HEK293 (cell line): ENCODE data around the gene CRYZL1.

Experiments used
- ELK4 ChIP-seq: IDR thresholded peaks from 2 replicates; pipeline ENCODE4 v1.6.1; 2011; ENCODE audit warnings: mild to moderate bottlenecking, low read depth, low read length, borderline replicate concordance
- GFI1B ChIP-seq: fragments of 450-650 bp; formaldehyde crosslinking; IDR thresholded peaks from 2 replicates; pipeline ENCODE4 v1.5.1; 2016; ENCODE audit warnings: missing biosample characterization, missing genetic modification characterization
- HOXC10 ChIP-seq: sonication (generic); formaldehyde crosslinking; IDR thresholded peaks from 2 replicates; pipeline ENCODE4 v1.8.1; 2023; ENCODE audit warnings: mild to moderate bottlenecking, missing genetic modification reagents
- SP7 ChIP-seq: fragments of 450-650 bp; formaldehyde crosslinking; IDR thresholded peaks from 2 replicates; pipeline ENCODE4 v1.5.1; 2016; ENCODE audit warnings: missing biosample characterization, missing genetic modification characterization
- YY1 ChIP-seq: fragments of 450-650 bp; formaldehyde crosslinking; IDR thresholded peaks from 2 replicates; pipeline ENCODE4 v1.5.1; 2018; ENCODE audit warnings: missing biosample characterization, missing genetic modification characterization
- ZBTB7A ChIP-seq: fragments of 450-650 bp; formaldehyde crosslinking; IDR thresholded peaks from 2 replicates; pipeline ENCODE4 v1.5.1; 2016; ENCODE audit warnings: low read depth, missing biosample characterization, missing genetic modification characterization
- ZNF169 ChIP-seq: fragments of 450-650 bp; formaldehyde crosslinking; IDR thresholded peaks from 2 replicates; pipeline ENCODE4 v1.5.1; 2016; ENCODE audit warnings: missing biosample characterization, missing genetic modification characterization
- ZNF174 ChIP-seq: fragments of 450-650 bp; formaldehyde crosslinking; IDR thresholded peaks from 2 replicates; pipeline ENCODE4 v1.5.0; 2017; ENCODE audit warnings: missing biosample characterization, mild to moderate bottlenecking, missing genetic modification characterization
- ZNF175 ChIP-seq: fragments of 450-650 bp; formaldehyde crosslinking; IDR thresholded peaks from 2 replicates; pipeline ENCODE4 v1.5.1; 2016; ENCODE audit warnings: missing biosample characterization, missing genetic modification characterization
- ZNF19 ChIP-seq: fragments of 450-650 bp; formaldehyde crosslinking; IDR thresholded peaks from 2 replicates; pipeline ENCODE4; 2016; ENCODE audit warnings: missing biosample characterization, missing genetic modification characterization, low read depth
- ZNF239 ChIP-seq: fragments of 450-650 bp; formaldehyde crosslinking; IDR thresholded peaks from 2 replicates; pipeline ENCODE4 v1.5.1; 2016; ENCODE audit warnings: missing biosample characterization, missing genetic modification characterization
- ZNF248 ChIP-seq: fragments of 450-650 bp; formaldehyde crosslinking; IDR thresholded peaks from 2 replicates; pipeline ENCODE4 v1.5.1; 2017; ENCODE audit warnings: missing biosample characterization, missing genetic modification characterization
- ZNF266 ChIP-seq: fragments of 450-650 bp; formaldehyde crosslinking; IDR thresholded peaks from 2 replicates; pipeline ENCODE4 v1.5.1; 2016; ENCODE audit warnings: missing biosample characterization, missing genetic modification characterization, low read depth
- ZNF324 ChIP-seq: fragments of 450-650 bp; formaldehyde crosslinking; IDR thresholded peaks from 2 replicates; pipeline ENCODE4 v1.5.1; 2016; ENCODE audit warnings: missing biosample characterization, missing genetic modification characterization
- ZNF335 ChIP-seq: fragments of 450-650 bp; formaldehyde crosslinking; conservative IDR thresholded peaks from 2 replicates; pipeline ENCODE4 v1.5.1; 2016; ENCODE audit warnings: missing biosample characterization, missing genetic modification characterization
- ZNF354C ChIP-seq: fragments of 450-650 bp; formaldehyde crosslinking; IDR thresholded peaks from 2 replicates; pipeline ENCODE4 v1.5.1; 2016; ENCODE audit warnings: missing biosample characterization, missing genetic modification characterization, low read depth, borderline replicate concordance
- ZNF561 ChIP-seq: fragments of 450-650 bp; IDR thresholded peaks from 2 replicates; pipeline ENCODE4 v1.5.1; 2018; ENCODE audit warnings: missing biosample characterization, missing genetic modification characterization, borderline replicate concordance
- ZNF596 ChIP-seq: fragments of 450-650 bp; IDR thresholded peaks from 2 replicates; pipeline ENCODE4 v1.5.0; 2018; ENCODE audit warnings: missing biosample characterization, mild to moderate bottlenecking, missing genetic modification characterization, moderate library complexity
- ZNF600 ChIP-seq: fragments of 450-650 bp; formaldehyde crosslinking; IDR thresholded peaks from 2 replicates; pipeline ENCODE4 v1.5.1; 2016; ENCODE audit warnings: missing biosample characterization, missing genetic modification characterization
- ZNF621 ChIP-seq: fragments of 450-650 bp; formaldehyde crosslinking; IDR thresholded peaks from 2 replicates; pipeline ENCODE4 v1.5.1; 2017; ENCODE audit warnings: missing biosample characterization, missing genetic modification characterization
- ZNF629 ChIP-seq: fragments of 450-650 bp; formaldehyde crosslinking; IDR thresholded peaks from 2 replicates; pipeline ENCODE4 v1.5.1; 2017; ENCODE audit warnings: missing biosample characterization, missing genetic modification characterization
- ZNF664 ChIP-seq: fragments of 450-650 bp; formaldehyde crosslinking; IDR thresholded peaks from 2 replicates; pipeline ENCODE4 v1.5.1; 2016; ENCODE audit warnings: missing biosample characterization, missing genetic modification characterization
- ZNF670 ChIP-seq: fragments of 450-650 bp; formaldehyde crosslinking; IDR thresholded peaks from 2 replicates; pipeline ENCODE4 v1.5.1; 2016; ENCODE audit warnings: missing biosample characterization, missing genetic modification characterization, low read depth
- ZNF768 ChIP-seq: fragments of 450-650 bp; formaldehyde crosslinking; IDR thresholded peaks from 2 replicates; pipeline ENCODE4 v1.5.1; 2018; ENCODE audit warnings: missing biosample characterization, mild to moderate bottlenecking, missing genetic modification characterization
- ZNF776 ChIP-seq: fragments of 450-650 bp; formaldehyde crosslinking; IDR thresholded peaks from 2 replicates; pipeline ENCODE4 v1.5.0; 2017; ENCODE audit warnings: missing biosample characterization, missing genetic modification characterization, borderline replicate concordance
- ZNF792 ChIP-seq: fragments of 450-650 bp; formaldehyde crosslinking; IDR thresholded peaks from 2 replicates; pipeline ENCODE4 v1.5.1; 2016; ENCODE audit warnings: missing biosample characterization, missing genetic modification characterization
- ZSCAN23 ChIP-seq: fragments of 450-650 bp; formaldehyde crosslinking; IDR thresholded peaks from 2 replicates; pipeline ENCODE4 v1.5.1; 2016; ENCODE audit warnings: missing biosample characterization, missing genetic modification characterization
- TF ChIP-seq, protein P1 (sequence below): fragments of 450-650 bp; IDR thresholded peaks from 2 replicates; pipeline ENCODE4 v1.5.1; 2018; ENCODE audit warnings: missing biosample characterization, missing genetic modification characterization
- TF ChIP-seq, protein P2 (sequence below): fragments of 450-650 bp; formaldehyde crosslinking; IDR thresholded peaks from 2 replicates; pipeline ENCODE4 v1.5.0; 2017; ENCODE audit warnings: missing biosample characterization, missing genetic modification characterization, borderline replicate concordance
- TF ChIP-seq, protein P3 (sequence below): fragments of 450-650 bp; formaldehyde crosslinking; IDR thresholded peaks from 2 replicates; pipeline ENCODE4 v1.5.1; 2017; ENCODE audit warnings: missing biosample characterization, missing genetic modification characterization
- TF ChIP-seq, protein P4 (sequence below): fragments of 450-650 bp; formaldehyde crosslinking; IDR thresholded peaks from 2 replicates; pipeline ENCODE4 v1.5.1; 2017; ENCODE audit warnings: missing biosample characterization, missing genetic modification characterization
- TF ChIP-seq, protein P5 (sequence below): fragments of 450-650 bp; formaldehyde crosslinking; IDR thresholded peaks from 2 replicates; pipeline ENCODE4 v1.5.1; 2016; ENCODE audit warnings: missing biosample characterization, missing genetic modification characterization

The CRYZL1 gene

DNA sequence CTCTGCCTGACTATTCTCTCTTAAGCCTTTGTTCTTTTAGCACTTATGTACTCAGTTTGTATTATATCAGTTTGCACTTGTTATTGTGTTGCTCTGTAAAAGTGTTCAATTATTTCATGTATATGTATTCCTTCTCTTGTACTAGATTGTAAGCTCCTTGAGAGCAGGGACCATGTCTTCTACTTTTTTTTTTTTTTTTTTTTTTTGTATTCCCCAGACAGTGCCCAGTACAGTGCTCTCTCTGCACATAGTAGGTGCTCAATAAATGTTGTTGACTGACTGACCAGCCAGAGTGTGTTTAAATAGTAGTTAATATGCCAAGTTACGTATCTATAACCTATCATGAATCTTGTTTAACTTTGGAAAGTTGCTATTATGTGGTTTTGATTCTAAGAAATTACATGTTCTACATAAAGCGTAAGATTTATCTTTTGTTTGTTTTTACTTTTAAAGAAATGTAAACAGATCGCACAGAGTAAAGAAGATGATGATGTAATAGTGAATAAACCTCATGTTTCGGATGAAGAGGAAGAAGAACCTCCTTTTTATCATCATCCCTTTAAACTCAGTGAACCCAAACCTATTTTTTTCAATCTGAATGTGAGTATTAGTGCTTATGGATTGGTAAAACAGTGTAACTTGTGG lies 82.6 kb downstream of the CRYZL1 start (continued):
- no peak for TF ChIP-seq ZNF776 (tag by site-specific recombination)
- TF ChIP-seq, protein P1, sequence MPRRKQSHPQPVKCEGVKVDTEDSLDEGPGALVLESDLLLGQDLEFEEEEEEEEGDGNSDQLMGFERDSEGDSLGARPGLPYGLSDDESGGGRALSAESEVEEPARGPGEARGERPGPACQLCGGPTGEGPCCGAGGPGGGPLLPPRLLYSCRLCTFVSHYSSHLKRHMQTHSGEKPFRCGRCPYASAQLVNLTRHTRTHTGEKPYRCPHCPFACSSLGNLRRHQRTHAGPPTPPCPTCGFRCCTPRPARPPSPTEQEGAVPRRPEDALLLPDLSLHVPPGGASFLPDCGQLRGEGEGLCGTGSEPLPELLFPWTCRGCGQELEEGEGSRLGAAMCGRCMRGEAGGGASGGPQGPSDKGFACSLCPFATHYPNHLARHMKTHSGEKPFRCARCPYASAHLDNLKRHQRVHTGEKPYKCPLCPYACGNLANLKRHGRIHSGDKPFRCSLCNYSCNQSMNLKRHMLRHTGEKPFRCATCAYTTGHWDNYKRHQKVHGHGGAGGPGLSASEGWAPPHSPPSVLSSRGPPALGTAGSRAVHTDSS (tag by site-specific recombination): peak; percentile 54; the same call in 1 of the 2 replicates
- no peak for TF ChIP-seq ZNF354C (tag by site-specific recombination)
- TF ChIP-seq ZNF324 (tag by site-specific recombination): 0 out of 2 replicates have a peak, but pooled peaks have one; percentile 16
- TF ChIP-seq, protein P2, sequence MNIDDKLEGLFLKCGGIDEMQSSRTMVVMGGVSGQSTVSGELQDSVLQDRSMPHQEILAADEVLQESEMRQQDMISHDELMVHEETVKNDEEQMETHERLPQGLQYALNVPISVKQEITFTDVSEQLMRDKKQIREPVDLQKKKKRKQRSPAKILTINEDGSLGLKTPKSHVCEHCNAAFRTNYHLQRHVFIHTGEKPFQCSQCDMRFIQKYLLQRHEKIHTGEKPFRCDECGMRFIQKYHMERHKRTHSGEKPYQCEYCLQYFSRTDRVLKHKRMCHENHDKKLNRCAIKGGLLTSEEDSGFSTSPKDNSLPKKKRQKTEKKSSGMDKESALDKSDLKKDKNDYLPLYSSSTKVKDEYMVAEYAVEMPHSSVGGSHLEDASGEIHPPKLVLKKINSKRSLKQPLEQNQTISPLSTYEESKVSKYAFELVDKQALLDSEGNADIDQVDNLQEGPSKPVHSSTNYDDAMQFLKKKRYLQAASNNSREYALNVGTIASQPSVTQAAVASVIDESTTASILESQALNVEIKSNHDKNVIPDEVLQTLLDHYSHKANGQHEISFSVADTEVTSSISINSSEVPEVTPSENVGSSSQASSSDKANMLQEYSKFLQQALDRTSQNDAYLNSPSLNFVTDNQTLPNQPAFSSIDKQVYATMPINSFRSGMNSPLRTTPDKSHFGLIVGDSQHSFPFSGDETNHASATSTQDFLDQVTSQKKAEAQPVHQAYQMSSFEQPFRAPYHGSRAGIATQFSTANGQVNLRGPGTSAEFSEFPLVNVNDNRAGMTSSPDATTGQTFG (tag by site-specific recombination): no peak
- no peak for TF ChIP-seq ELK4
- TF ChIP-seq HOXC10 (CRISPR knock-in tag): no peak
- TF ChIP-seq ZBTB7A (tag by site-specific recombination): no peak
- TF ChIP-seq, protein P3, sequence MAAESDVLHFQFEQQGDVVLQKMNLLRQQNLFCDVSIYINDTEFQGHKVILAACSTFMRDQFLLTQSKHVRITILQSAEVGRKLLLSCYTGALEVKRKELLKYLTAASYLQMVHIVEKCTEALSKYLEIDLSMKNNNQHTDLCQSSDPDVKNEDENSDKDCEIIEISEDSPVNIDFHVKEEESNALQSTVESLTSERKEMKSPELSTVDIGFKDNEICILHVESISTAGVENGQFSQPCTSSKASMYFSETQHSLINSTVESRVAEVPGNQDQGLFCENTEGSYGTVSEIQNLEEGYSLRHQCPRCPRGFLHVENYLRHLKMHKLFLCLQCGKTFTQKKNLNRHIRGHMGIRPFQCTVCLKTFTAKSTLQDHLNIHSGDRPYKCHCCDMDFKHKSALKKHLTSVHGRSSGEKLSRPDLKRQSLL (tag by site-specific recombination): no peak
- TF ChIP-seq YY1: no peak
- no peak for TF ChIP-seq ZNF768
- TF ChIP-seq ZNF561: no peak
- no peak for TF ChIP-seq ZNF239 (tag by site-specific recombination)
- no peak for TF ChIP-seq ZNF175
- TF ChIP-seq ZNF174 (tag by site-specific recombination): no peak
- TF ChIP-seq ZNF266 (tag by site-specific recombination): no peak
- TF ChIP-seq ZNF335 (tag by site-specific recombination): no peak
- no peak for TF ChIP-seq ZNF621
- TF ChIP-seq GFI1B (tag by site-specific recombination): no peak
- TF ChIP-seq ZSCAN23 (tag by site-specific recombination): no peak
- TF ChIP-seq ZNF792: no peak
- TF ChIP-seq, protein P4, sequence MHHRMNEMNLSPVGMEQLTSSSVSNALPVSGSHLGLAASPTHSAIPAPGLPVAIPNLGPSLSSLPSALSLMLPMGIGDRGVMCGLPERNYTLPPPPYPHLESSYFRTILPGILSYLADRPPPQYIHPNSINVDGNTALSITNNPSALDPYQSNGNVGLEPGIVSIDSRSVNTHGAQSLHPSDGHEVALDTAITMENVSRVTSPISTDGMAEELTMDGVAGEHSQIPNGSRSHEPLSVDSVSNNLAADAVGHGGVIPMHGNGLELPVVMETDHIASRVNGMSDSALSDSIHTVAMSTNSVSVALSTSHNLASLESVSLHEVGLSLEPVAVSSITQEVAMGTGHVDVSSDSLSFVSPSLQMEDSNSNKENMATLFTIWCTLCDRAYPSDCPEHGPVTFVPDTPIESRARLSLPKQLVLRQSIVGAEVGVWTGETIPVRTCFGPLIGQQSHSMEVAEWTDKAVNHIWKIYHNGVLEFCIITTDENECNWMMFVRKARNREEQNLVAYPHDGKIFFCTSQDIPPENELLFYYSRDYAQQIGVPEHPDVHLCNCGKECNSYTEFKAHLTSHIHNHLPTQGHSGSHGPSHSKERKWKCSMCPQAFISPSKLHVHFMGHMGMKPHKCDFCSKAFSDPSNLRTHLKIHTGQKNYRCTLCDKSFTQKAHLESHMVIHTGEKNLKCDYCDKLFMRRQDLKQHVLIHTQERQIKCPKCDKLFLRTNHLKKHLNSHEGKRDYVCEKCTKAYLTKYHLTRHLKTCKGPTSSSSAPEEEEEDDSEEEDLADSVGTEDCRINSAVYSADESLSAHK (tag by site-specific recombination): no peak
- no peak for TF ChIP-seq ZNF19
- TF ChIP-seq ZNF169 (tag by site-specific recombination): no peak
- TF ChIP-seq ZNF664: peak; percentile 83
- no peak for TF ChIP-seq ZNF600 (tag by site-specific recombination)
- TF ChIP-seq, protein P5, sequence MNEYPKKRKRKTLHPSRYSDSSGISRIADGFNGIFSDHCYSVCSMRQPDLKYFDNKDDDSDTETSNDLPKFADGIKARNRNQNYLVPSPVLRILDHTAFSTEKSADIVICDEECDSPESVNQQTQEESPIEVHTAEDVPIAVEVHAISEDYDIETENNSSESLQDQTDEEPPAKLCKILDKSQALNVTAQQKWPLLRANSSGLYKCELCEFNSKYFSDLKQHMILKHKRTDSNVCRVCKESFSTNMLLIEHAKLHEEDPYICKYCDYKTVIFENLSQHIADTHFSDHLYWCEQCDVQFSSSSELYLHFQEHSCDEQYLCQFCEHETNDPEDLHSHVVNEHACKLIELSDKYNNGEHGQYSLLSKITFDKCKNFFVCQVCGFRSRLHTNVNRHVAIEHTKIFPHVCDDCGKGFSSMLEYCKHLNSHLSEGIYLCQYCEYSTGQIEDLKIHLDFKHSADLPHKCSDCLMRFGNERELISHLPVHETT (tag by site-specific recombination): 0 out of 2 replicates have a peak, but pooled peaks have one; percentile 40
- no peak for TF ChIP-seq ZNF596 (tag by site-specific recombination)
- TF ChIP-seq ZNF670 (tag by site-specific recombination): no peak
- TF ChIP-seq SP7: peak; percentile 98
- peak; percentile 68 for TF ChIP-seq ZNF629 (tag by site-specific recombination)
- no peak for TF ChIP-seq ZNF248 (tag by site-specific recombination)
